Spinal cord (tissue), 10 donors: ENCODE data around the gene TPBG. TPM values are rescaled to one million over a fixed set of nuclear protein-coding genes. Genes with fewer than 3 reads are reported as not detected.
"Not testable (repeated sequence)": the region's sequence is repeated elsewhere in the genome, so short reads cannot be mapped to it uniquely, and the experiment has no call there.

Experiments used
- DNase-seq, 6 donors: peaks; one replicate each; pipeline versions ENCODE4 v3.0.0 to v3.0.0-alpha.2; 2013 to 2015; ENCODE audit warnings: low spot score in 6 of 6, low read depth in 4 of 6
- H3K27ac ChIP-seq: one replicate; pipeline ENCODE4 v1.5.1; 2013; ENCODE audit warnings: low read depth, low read length, control low read depth
- H3K27me3 ChIP-seq: one replicate; pipeline ENCODE4 v1.6.1; 2013; ENCODE audit warnings: low read length; ENCODE audit not compliant: control insufficient read depth, insufficient read depth
- H3K36me3 ChIP-seq: one replicate; pipeline ENCODE4 v1.6.1; 2013; ENCODE audit warnings: low read length; ENCODE audit not compliant: control insufficient read depth, insufficient read depth
- H3K4me1 ChIP-seq: one replicate; pipeline ENCODE4 v1.6.1; 2013; ENCODE audit warnings: low read length; ENCODE audit not compliant: control insufficient read depth, insufficient read depth
- H3K4me3 ChIP-seq: one replicate; pipeline ENCODE4 v1.5.1; 2013; ENCODE audit warnings: low read depth, low read length, control low read depth
- H3K9me3 ChIP-seq: one replicate; pipeline ENCODE4 v1.6.1; 2013; ENCODE audit warnings: low read length; ENCODE audit not compliant: control insufficient read depth, insufficient read depth
- WGBS: methylation state at CpG from one replicate; pipeline ENCODE4 v1.1.5; 2013; ENCODE audit warnings: missing lambda C conversion rate; ENCODE audit not compliant: insufficient coverage; 5-methylcytosine and 5-hydroxymethylcytosine counted together
- polyA plus RNA-seq, 2 donors: library from polyadenylated mRNA; unstranded; fragments of 120-200 nt; gene quantifications; one replicate each; pipeline ENCODE4 v1.2.1, GENCODE V29; 2013; ENCODE audit not compliant: insufficient read length in 2 of 2
- total RNA-seq, 2 donors: library from RNA; depleted of rRNA in 1 of 2; stranded (reverse); fragments of 120-200 nt in 1 of 2; fragments of >200 nt in 1 of 2; gene quantifications; one replicate each; pipeline versions ENCODE4 v1.2.3 to v1.2.4, GENCODE V29; 2013 to 2014
- donor health status: healthy.

Gene TPBG
- total and polyA plus RNA-seq, 4 donors = 17.7 to 29.0 (median 22.8) TPM

GRCh38 chr6:82372656-82373055, 9.0 kb downstream of the TPBG start:
- H3K4me3 ChIP-seq = no peak overlapping the region
- no peak for DNase-seq
- no peak overlapping the region for H3K27ac ChIP-seq
- H3K4me1 ChIP-seq = no peaks in the 10 kb centered on the region
- H3K36me3 ChIP-seq = no peaks in the 10 kb centered on the region
- H3K9me3 ChIP-seq = no peaks in the 10 kb centered on the region
- no CpG with 5 or more reads among the region's 3 CpGs for WGBS
- H3K27me3 ChIP-seq = no peaks in the 10 kb centered on the region

GRCh38 chr6:82374516-82374915, 10.9 kb downstream of the TPBG start:
- DNase-seq = no peak
- Histone ChIP-seq H3K9me3 (no peaks in the 10 kb centered on the region), H3K27me3 (no peaks in the 10 kb centered on the region), H3K27ac (no peak overlapping the region), H3K36me3 (no peaks in the 10 kb centered on the region), H3K4me1 (no peaks in the 10 kb centered on the region), H3K4me3 (no peak overlapping the region)

GRCh38 chr6:82376636-82377035, 13.0 kb downstream of the TPBG start:
- DNase-seq = no peak
- Histone ChIP-seq H3K36me3 (no peaks in the 10 kb centered on the region), H3K27me3 (no peaks in the 10 kb centered on the region), H3K9me3 (no peaks in the 10 kb centered on the region), H3K4me1 (no peaks in the 10 kb centered on the region), H3K27ac (no peak overlapping the region), H3K4me3 (no peak overlapping the region)

- no peak overlapping the region for H3K4me3 ChIP-seq
- no peaks in the 10 kb centered on the region for H3K27me3 ChIP-seq
- H3K9me3 ChIP-seq = no peaks in the 10 kb centered on the region
- H3K4me1 ChIP-seq = peaks cover 2% of the 10 kb centered on the region
- H3K36me3 ChIP-seq = no peaks in the 10 kb centered on the region
- 85% methylated on average over 6 of the region's 9 CpGs for WGBS
- H3K27ac ChIP-seq = no peak overlapping the region
- DNase-seq = no peak
Observed at GRCh38 chr6:82380566-82381185, 17.1 kb downstream of the TPBG start.

- H3K4me1 ChIP-seq = peaks cover 2% of the 10 kb centered on the region
- H3K36me3 ChIP-seq = no peaks in the 10 kb centered on the region
- H3K27me3 ChIP-seq = no peaks in the 10 kb centered on the region
- WGBS = no CpG with 5 or more reads among the region's 1 CpG
- no peaks in the 10 kb centered on the region for H3K9me3 ChIP-seq
- H3K4me3 ChIP-seq = no peak overlapping the region
- H3K27ac ChIP-seq = no peak overlapping the region
- DNase-seq = no peak
Observed at GRCh38 chr6:82381278-82381677, 17.7 kb downstream of the TPBG start.

- 48% methylated on average over 3 of the region's 3 CpGs for WGBS
- H3K4me1 ChIP-seq = peaks cover 2% of the 10 kb centered on the region
- no peaks in the 10 kb centered on the region for H3K27me3 ChIP-seq
Observed at GRCh38 chr6:82385102-82385501, 21.5 kb downstream of the TPBG start.

GRCh38 chr6:82385546-82385945, 21.9 kb downstream of the TPBG start:
- 69% methylated on average over 2 of the region's 2 CpGs for WGBS
- H3K27ac ChIP-seq = no peak overlapping the region
- peaks cover 2% of the 10 kb centered on the region for H3K4me1 ChIP-seq
- H3K9me3 ChIP-seq = no peaks in the 10 kb centered on the region
- no peaks in the 10 kb centered on the region for H3K27me3 ChIP-seq
- no peak for DNase-seq
- H3K4me3 ChIP-seq = no peak overlapping the region
- H3K36me3 ChIP-seq = no peaks in the 10 kb centered on the region

More at GRCh38 chr6:82385102-82385501, 21.5 kb downstream of the TPBG start:
- Histone ChIP-seq H3K4me3 (no peak overlapping the region), H3K9me3 (no peaks in the 10 kb centered on the region), H3K36me3 (no peaks in the 10 kb centered on the region), H3K27ac (no peak overlapping the region)
- DNase-seq = no peak

- DNase-seq = no peak
- H3K9me3 ChIP-seq = no peaks in the 10 kb centered on the region
- no peaks in the 10 kb centered on the region for H3K36me3 ChIP-seq
- peaks cover 2% of the 10 kb centered on the region for H3K4me1 ChIP-seq
- H3K27me3 ChIP-seq = no peaks in the 10 kb centered on the region
- 90% methylated on average over 2 of the region's 2 CpGs for WGBS
- no peak overlapping the region for H3K27ac ChIP-seq
- no peak overlapping the region for H3K4me3 ChIP-seq
Observed at GRCh38 chr6:82385961-82386360, 22.3 kb downstream of the TPBG start.

- 85% methylated on average over 6 of the region's 15 CpGs for WGBS
- not testable (repeated sequence) for H3K9me3 ChIP-seq
Observed at GRCh38 chr6:82394770-82395169, 31.2 kb downstream of the TPBG start.

GRCh38 chr6:82396964-82397751, 33.5 kb downstream of the TPBG start:
- DNase-seq = no peak
- Histone ChIP-seq H3K9me3 (no peaks in the 10 kb centered on the region), H3K4me3 (no peak overlapping the region), H3K27ac (no peak overlapping the region), H3K36me3 (no peaks in the 10 kb centered on the region), H3K27me3 (no peaks in the 10 kb centered on the region), H3K4me1 (no peaks in the 10 kb centered on the region)
- WGBS = 100% methylated on average over 1 of the region's 1 CpG

More at GRCh38 chr6:82394770-82395169, 31.2 kb downstream of the TPBG start:
- H3K4me1 ChIP-seq, DNase-seq, H3K4me3 ChIP-seq, H3K36me3 ChIP-seq, H3K27ac ChIP-seq, H3K27me3 ChIP-seq: not testable (repeated sequence)
